Measurements from ENCODE around the gene CRELD2. TPM values are rescaled to one million over a fixed set of nuclear protein-coding genes. Genes with fewer than 3 reads are reported as not detected.

Gene CRELD2
- total and polyA plus RNA-seq, 2 of the 13 experiments (the other 11 are each of a cell fraction or from before 2014, with no cell fraction given), result 17.2 to 44.7 TPM

DNA sequence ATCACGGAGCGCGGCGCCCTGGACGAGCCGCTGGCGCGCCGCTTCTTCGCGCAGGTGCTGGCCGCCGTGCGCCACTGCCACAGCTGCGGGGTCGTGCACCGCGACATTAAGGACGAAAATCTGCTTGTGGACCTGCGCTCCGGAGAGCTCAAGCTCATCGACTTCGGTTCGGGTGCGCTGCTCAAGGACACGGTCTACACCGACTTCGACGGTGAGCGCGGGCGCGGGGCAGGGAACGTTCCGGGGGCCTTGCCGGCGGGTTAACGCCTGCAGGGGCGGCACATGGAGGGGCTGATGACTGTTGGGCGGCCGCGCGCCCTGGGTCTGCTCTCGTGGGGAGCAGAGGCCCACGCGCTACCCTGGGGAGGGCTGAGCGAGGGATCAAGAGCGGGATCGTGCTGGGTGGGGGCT lies 43.2 kb downstream of the CRELD2 start (continued):
- no peak for TF ChIP-seq ZNF496 (CRISPR knock-in tag; IDR thresholded peaks at IDR 0.05; ENCODE audit: insufficient replicate concordance)
- no peak for TF ChIP-seq RFX5 (IDR thresholded peaks at IDR 0.05; ENCODE audit: low read depth, low read length)
- TF ChIP-seq CCAR2 (optimal IDR thresholded peaks at IDR 0.05; ENCODE audit: low read depth, low read length), result no peak
- peak; percentile 73; the same call in 1 of the 2 replicates for TF ChIP-seq ZNF451 (CRISPR knock-in tag; IDR thresholded peaks at IDR 0.05)
- TF ChIP-seq, protein P1, sequence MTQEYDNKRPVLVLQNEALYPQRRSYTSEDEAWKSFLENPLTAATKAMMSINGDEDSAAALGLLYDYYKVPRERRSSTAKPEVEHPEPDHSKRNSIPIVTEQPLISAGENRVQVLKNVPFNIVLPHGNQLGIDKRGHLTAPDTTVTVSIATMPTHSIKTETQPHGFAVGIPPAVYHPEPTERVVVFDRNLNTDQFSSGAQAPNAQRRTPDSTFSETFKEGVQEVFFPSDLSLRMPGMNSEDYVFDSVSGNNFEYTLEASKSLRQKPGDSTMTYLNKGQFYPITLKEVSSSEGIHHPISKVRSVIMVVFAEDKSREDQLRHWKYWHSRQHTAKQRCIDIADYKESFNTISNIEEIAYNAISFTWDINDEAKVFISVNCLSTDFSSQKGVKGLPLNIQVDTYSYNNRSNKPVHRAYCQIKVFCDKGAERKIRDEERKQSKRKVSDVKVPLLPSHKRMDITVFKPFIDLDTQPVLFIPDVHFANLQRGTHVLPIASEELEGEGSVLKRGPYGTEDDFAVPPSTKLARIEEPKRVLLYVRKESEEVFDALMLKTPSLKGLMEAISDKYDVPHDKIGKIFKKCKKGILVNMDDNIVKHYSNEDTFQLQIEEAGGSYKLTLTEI (CRISPR knock-in tag; conservative IDR thresholded peaks at IDR 0.05), result no peak
- TF ChIP-seq LBX2 (CRISPR knock-in tag; IDR thresholded peaks at IDR 0.05; ENCODE audit: borderline replicate concordance), result peak; percentile 27; the same call in 1 of the 2 replicates
- TF ChIP-seq, protein P2, sequence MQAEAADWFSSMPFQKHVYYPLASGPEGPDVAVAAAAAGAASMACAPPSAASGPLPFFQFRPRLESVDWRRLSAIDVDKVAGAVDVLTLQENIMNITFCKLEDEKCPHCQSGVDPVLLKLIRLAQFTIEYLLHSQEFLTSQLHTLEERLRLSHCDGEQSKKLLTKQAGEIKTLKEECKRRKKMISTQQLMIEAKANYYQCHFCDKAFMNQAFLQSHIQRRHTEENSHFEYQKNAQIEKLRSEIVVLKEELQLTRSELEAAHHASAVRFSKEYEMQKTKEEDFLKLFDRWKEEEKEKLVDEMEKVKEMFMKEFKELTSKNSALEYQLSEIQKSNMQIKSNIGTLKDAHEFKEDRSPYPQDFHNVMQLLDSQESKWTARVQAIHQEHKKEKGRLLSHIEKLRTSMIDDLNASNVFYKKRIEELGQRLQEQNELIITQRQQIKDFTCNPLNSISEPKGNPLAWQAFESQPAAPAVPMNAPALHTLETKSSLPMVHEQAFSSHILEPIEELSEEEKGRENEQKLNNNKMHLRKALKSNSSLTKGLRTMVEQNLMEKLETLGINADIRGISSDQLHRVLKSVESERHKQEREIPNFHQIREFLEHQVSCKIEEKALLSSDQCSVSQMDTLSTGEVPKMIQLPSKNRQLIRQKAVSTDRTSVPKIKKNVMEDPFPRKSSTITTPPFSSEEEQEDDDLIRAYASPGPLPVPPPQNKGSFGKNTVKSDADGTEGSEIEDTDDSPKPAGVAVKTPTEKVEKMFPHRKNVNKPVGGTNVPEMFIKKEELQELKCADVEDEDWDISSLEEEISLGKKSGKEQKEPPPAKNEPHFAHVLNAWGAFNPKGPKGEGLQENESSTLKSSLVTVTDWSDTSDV (CRISPR knock-in tag; IDR thresholded peaks at IDR 0.05), result no peak; the same call in 1 of the 2 replicates
- TF ChIP-seq SAP130 (CRISPR knock-in tag; IDR thresholded peaks at IDR 0.05; ENCODE audit: low read depth), result peak; percentile 33
- peak; percentile 12; the same call in 1 of the 2 replicates for TF ChIP-seq ZNF263 (CRISPR knock-in tag; IDR thresholded peaks at IDR 0.05)
- TF ChIP-seq POLR2A (IDR thresholded peaks at IDR 0.05; ENCODE audit: insufficient read depth in 1 of 2, low read depth in 2 of 2, low read length in 2 of 2), result no peak
- no peak for TF ChIP-seq ZNF30 (CRISPR knock-in tag; IDR thresholded peaks at IDR 0.05)
- TF ChIP-seq MAF1 (CRISPR knock-in tag; IDR thresholded peaks at IDR 0.05; ENCODE audit: borderline replicate concordance), result no peak
- no peak for TF ChIP-seq TMF1 (CRISPR knock-in tag; IDR thresholded peaks at IDR 0.05; ENCODE audit: low read depth)
- TF ChIP-seq RNF2 (conservative IDR thresholded peaks at IDR 0.05; ENCODE audit: low read depth), result no peak
- no peak for TF ChIP-seq KDM5A (IDR thresholded peaks at IDR 0.05; ENCODE audit: borderline replicate concordance, low read length)
- TF ChIP-seq SSRP1 (CRISPR knock-in tag; IDR thresholded peaks at IDR 0.05), result peak; percentile 37; the same call in 1 of the 2 replicates
- no peak for TF ChIP-seq BHLHE40 (IDR thresholded peaks at IDR 0.05; ENCODE audit: low read length)
- no peak for TF ChIP-seq NFYC (CRISPR knock-in tag; IDR thresholded peaks at IDR 0.05)
- TF ChIP-seq ZNF879 (CRISPR knock-in tag; IDR thresholded peaks at IDR 0.05), result no peak
- no peak for TF ChIP-seq ZNF547 (CRISPR knock-in tag; IDR thresholded peaks at IDR 0.05)
- TF ChIP-seq ZNF737 (CRISPR knock-in tag; IDR thresholded peaks at IDR 0.05; ENCODE audit: borderline replicate concordance), result no peak
- no peak for TF ChIP-seq YEATS2 (CRISPR knock-in tag; IDR thresholded peaks at IDR 0.05; ENCODE audit: borderline replicate concordance)
- TF ChIP-seq, protein P3, sequence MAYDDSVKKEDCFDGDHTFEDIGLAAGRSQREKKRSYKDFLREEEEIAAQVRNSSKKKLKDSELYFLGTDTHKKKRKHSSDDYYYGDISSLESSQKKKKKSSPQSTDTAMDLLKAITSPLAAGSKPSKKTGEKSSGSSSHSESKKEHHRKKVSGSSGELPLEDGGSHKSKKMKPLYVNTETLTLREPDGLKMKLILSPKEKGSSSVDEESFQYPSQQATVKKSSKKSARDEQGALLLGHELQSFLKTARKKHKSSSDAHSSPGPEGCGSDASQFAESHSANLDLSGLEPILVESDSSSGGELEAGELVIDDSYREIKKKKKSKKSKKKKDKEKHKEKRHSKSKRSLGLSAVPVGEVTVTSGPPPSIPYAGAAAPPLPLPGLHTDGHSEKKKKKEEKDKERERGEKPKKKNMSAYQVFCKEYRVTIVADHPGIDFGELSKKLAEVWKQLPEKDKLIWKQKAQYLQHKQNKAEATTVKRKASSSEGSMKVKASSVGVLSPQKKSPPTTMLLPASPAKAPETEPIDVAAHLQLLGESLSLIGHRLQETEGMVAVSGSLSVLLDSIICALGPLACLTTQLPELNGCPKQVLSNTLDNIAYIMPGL (CRISPR knock-in tag; IDR thresholded peaks at IDR 0.05; ENCODE audit: borderline replicate concordance in 1 of 2, low read depth in 1 of 2), result peak in 1 of 2 experiments; percentile 22; a peak in 1 of 4 replicates
- 0 out of 2 replicates have a peak, but pooled peaks have one; percentile 14 for TF ChIP-seq ZNF768 (CRISPR knock-in tag; IDR thresholded peaks at IDR 0.05)
- TF ChIP-seq ZNF775 (CRISPR knock-in tag; IDR thresholded peaks at IDR 0.05; ENCODE audit: borderline replicate concordance), result no peak

Data from HepG2 (cell line).